ENCODE measurements around the gene PRDM2. TPM values are rescaled to one million over a fixed set of nuclear protein-coding genes. Genes with fewer than 3 reads are reported as not detected.

The PRDM2 gene
- polyA plus RNA-seq, 1 donor (not counting 4 experiments of a cell fraction or from before 2014, with no cell fraction given) = 13.8 TPM

GRCh38 chr1:13664451-13664850 lies 35.5 kb upstream of the PRDM2 start:
- FAIRE-seq = peak; percentile 99
- Histone ChIP-seq H3K4me1 (ENCODE audit: control insufficient read depth, extremely low read depth, insufficient read depth, low read length) (peaks cover 45% of the 10 kb centered on the region), H2AFZ (ENCODE audit: control insufficient read depth, low read length) (no peak overlapping the region), H4K20me1 (ENCODE audit: control insufficient read depth, extremely low read depth, insufficient read depth, low read length) (no peaks in the 10 kb centered on the region), H3K4me2 (ENCODE audit: control insufficient read depth, extremely low read depth, insufficient read depth, low read depth, low read length) (peak overlapping the region; percentile 65), H3K9me3 (ENCODE audit: control insufficient read depth, low read depth, low read length) (no peaks in the 10 kb centered on the region), H3K27ac (ENCODE audit: control insufficient read depth, insufficient read depth, low read length) (peak overlapping the region; percentile 74), H3K27me3 (ENCODE audit: control insufficient read depth, extremely low read depth, insufficient read depth, low read length) (no peaks in the 10 kb centered on the region), H3K9me1 (ENCODE audit: control insufficient read depth, extremely low read depth, insufficient read depth, low read length) (no peaks in the 10 kb centered on the region), H3K4me3 (ENCODE audit: control insufficient read depth in 2 of 3, extremely low read depth in 1 of 3, insufficient read depth in 2 of 3, low read depth in 1 of 3, low read length in 3 of 3) (no peak overlapping the region), H3K9ac (ENCODE audit: control insufficient read depth, extremely low read depth, insufficient read depth, low read length) (no peak overlapping the region), H3K36me3 (ENCODE audit: control insufficient read depth in 2 of 2, extremely low read depth in 1 of 2, insufficient read depth in 2 of 2, low read length in 2 of 2) (no peaks in the 10 kb centered on the region), H3K79me2 (ENCODE audit: control insufficient read depth, insufficient read depth, low read length) (no peaks in the 10 kb centered on the region)
- peak; percentile 93 for DNase-seq (ENCODE audit: low read depth, low spot score)
- TF ChIP-seq EZH2 (IDR thresholded peaks at IDR 0.05; ENCODE audit: low read length) (no peak), CTCF (optimal IDR thresholded peaks at IDR 0.05 in 1 of 3, IDR thresholded peaks at IDR 0.05 in 1 of 3, conservative IDR thresholded peaks at IDR 0.05 in 1 of 3; ENCODE audit: extremely low read depth in 1 of 3, insufficient read depth in 2 of 3, low read length in 3 of 3) (no peak)
- dilution Hi-C loops (cut with MboI; ENCODE audit: extremely low pct_ligation_motif_present, low sequenced_read_pairs) = no loop called here

- Histone ChIP-seq H3K79me2 (ENCODE audit: control insufficient read depth, insufficient read depth, low read length) (no peaks in the 10 kb centered on the region), H3K36me3 (ENCODE audit: control insufficient read depth in 2 of 2, extremely low read depth in 1 of 2, insufficient read depth in 2 of 2, low read length in 2 of 2) (no peaks in the 10 kb centered on the region), H4K20me1 (ENCODE audit: control insufficient read depth, extremely low read depth, insufficient read depth, low read length) (no peaks in the 10 kb centered on the region), H3K9ac (ENCODE audit: control insufficient read depth, extremely low read depth, insufficient read depth, low read length) (no peak overlapping the region), H3K4me1 (ENCODE audit: control insufficient read depth, extremely low read depth, insufficient read depth, low read length) (peaks cover 40% of the 10 kb centered on the region), H2AFZ (ENCODE audit: control insufficient read depth, low read length) (no peak overlapping the region), H3K27ac (ENCODE audit: control insufficient read depth, insufficient read depth, low read length) (no peak overlapping the region), H3K9me1 (ENCODE audit: control insufficient read depth, extremely low read depth, insufficient read depth, low read length) (no peaks in the 10 kb centered on the region), H3K9me3 (ENCODE audit: control insufficient read depth, low read depth, low read length) (no peaks in the 10 kb centered on the region), H3K4me3 (ENCODE audit: control insufficient read depth in 2 of 3, extremely low read depth in 1 of 3, insufficient read depth in 2 of 3, low read depth in 1 of 3, low read length in 3 of 3) (no peak overlapping the region), H3K4me2 (ENCODE audit: control insufficient read depth, extremely low read depth, insufficient read depth, low read depth, low read length) (no peak overlapping the region), H3K27me3 (ENCODE audit: control insufficient read depth, extremely low read depth, insufficient read depth, low read length) (no peaks in the 10 kb centered on the region)
- FAIRE-seq (no peak), DNase-seq (ENCODE audit: low read depth, low spot score) (no peak)
- dilution Hi-C loops (cut with MboI; ENCODE audit: extremely low pct_ligation_motif_present, low sequenced_read_pairs) = no loop called here
- TF ChIP-seq EZH2 (IDR thresholded peaks at IDR 0.05; ENCODE audit: low read length) (no peak), CTCF (optimal IDR thresholded peaks at IDR 0.05 in 1 of 3, IDR thresholded peaks at IDR 0.05 in 1 of 3, conservative IDR thresholded peaks at IDR 0.05 in 1 of 3; ENCODE audit: extremely low read depth in 1 of 3, insufficient read depth in 2 of 3, low read length in 3 of 3) (no peak)
These were observed 33.7 kb upstream of the PRDM2 start for GRCh38 chr1:13666317-13666716.

Data from keratinocyte (primary cell).